Motor neuron (in vitro differentiated cells): ENCODE data around the gene RNF220. TPM values are rescaled to one million over a fixed set of nuclear protein-coding genes. Genes with fewer than 3 reads are reported as not detected.

ENCODE experiments used
- ATAC-seq, 8 experiments: fragments of 200-7000 bp; cut with Tn5 transposase; replicated peaks in 6 of 8; 2 replicates each; pipeline ENCODE4 v1.8.0; 2021; ENCODE audit warnings: mild to moderate bottlenecking in 8 of 8, moderate library complexity in 8 of 8
- H3K27ac ChIP-seq, 2 donors: fragments of 250-450 bp; sonication (Bioruptor Pico); 2 replicates each; pipeline ENCODE4 v1.9.0; 2021; ENCODE audit warnings: antibody characterized with exemption in 2 of 2, mild to moderate bottlenecking in 2 of 2, moderate library complexity in 1 of 2
- H3K4me1 ChIP-seq, 2 donors: fragments of 250-450 bp; sonication (Bioruptor Pico); replicated peaks in 1 of 2; 2 replicates each; pipeline ENCODE4 v1.6.1; 2021; ENCODE audit warnings: antibody characterized with exemption in 2 of 2, mild to moderate bottlenecking in 2 of 2, moderate library complexity in 1 of 2
- H3K4me3 ChIP-seq, 5 donors: fragments of 250-450 bp; sonication (Bioruptor Pico); 2 replicates each; pipeline ENCODE4 v1.9.0; 2021; ENCODE audit warnings: antibody characterized with exemption in 5 of 5, mild to moderate bottlenecking in 5 of 5, moderate library complexity in 4 of 5
- WGBS, 10 experiments: fragments of 450-650 bp; shearing (Covaris generic); methylation state at CpG; one replicate each; pipeline ENCODE4 v1.0.0; 2022; 5-methylcytosine and 5-hydroxymethylcytosine counted together
- in situ Hi-C, 9 experiments: fragments of 400-800 bp; cut with MboI; loops; one replicate each; pipeline ENCODE4 v1.15.0; 2021; ENCODE audit warnings: low sequenced_read_pairs in 9 of 9, low pct_unique_long_range_greater_than_20kb in 2 of 9; ENCODE audit not compliant: unreplicated experiment in 9 of 9
- total RNA-seq, 8 experiments: library from RNA; unstranded; fragments of 300-600 nt; gene quantifications; 2 replicates each; pipeline versions ENCODE4 v1.2.3 to v1.2.4, GENCODE V29; 2022

RNF220 gene
- total RNA-seq, 8 experiments from 2014 or later, result 47.3 to 134 (median 92.0) TPM

DNA sequence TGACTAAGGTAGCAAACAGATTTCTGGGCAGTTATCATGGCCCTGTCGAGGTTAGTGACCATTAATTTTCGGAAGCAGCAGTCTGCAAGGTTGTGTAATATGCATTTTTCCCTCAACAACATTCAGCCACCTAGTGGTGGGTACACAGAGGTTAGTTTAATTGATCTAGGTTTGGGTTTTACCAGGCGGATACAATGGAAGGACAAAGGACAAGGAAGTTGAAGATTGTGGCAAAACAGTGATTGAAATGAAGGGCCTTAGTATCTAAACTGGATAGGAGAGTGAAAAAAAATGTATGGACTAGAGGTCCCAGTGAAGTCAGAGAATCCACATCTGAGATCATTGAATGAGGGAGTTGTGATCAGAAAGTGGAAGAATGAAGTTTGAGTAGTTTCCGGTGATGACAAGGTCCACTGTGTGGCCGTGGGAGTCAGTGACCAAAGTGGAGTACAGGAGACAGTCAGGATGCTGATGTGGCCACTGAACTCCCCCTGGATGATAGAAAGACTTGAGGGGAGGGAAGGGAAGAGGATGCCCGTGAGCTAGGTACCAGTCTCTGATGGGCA, 272.2 kb downstream of the RNF220 start:
- in situ Hi-C loops, result no loop called here
- ATAC-seq, result no peak
- Histone ChIP-seq H3K27ac (no peak overlapping the region), H3K4me3 (no peak overlapping the region), H3K4me1 (peaks cover 21 to 29% of the 10 kb centered on the region in 2 donors)
- WGBS, 10 experiments, result 0 to 100% (median 58%) methylated on average over 1 to 6 of the region's 6 CpGs

GRCh38 chr1:44678120-44678519, 273.1 kb downstream of the RNF220 start:
- no peak for ATAC-seq
- peaks cover 13 to 26% of the 10 kb centered on the region in 2 donors for H3K4me1 ChIP-seq
- in situ Hi-C loops, result no loop called here
- H3K4me3 ChIP-seq, result no peak overlapping the region
- no peak overlapping the region for H3K27ac ChIP-seq
- WGBS, 10 experiments, result 56 to 100% (median 89%) methylated on average over 1 to 2 of the region's 2 CpGs; no CpG with 5 or more reads in 2 of the 10 experiments

DNA sequence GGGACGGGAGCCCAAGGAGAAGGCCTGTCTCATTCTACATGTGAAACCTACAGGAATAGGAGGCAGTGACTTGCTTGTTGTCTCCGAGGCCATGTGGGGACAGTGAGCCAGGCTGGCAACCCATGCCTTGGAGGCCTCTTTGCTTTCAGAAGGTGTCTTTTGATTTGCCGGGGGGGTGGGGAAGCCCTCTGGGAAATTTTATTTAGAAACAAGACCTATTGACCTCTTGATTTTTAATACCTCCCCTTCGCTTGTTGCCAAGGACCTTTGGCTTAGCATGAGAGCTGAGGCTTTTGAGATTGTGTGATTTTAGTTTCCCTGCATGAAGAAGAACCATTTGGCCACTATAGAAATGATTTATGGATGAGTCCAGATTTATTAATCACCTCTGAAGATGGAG, 273.6 kb downstream of the RNF220 start:
- H3K4me1 ChIP-seq, result peaks cover 8 to 22% of the 10 kb centered on the region in 2 donors
- ATAC-seq, result no peak
- WGBS, 10 experiments, result 20 to 100% (median 76%) methylated on average over 2 to 4 of the region's 4 CpGs; no CpG with 5 or more reads in 3 of the 10 experiments
- in situ Hi-C loops, result no loop called here
- no peak overlapping the region for H3K27ac ChIP-seq
- H3K4me3 ChIP-seq, result no peak overlapping the region

DNA sequence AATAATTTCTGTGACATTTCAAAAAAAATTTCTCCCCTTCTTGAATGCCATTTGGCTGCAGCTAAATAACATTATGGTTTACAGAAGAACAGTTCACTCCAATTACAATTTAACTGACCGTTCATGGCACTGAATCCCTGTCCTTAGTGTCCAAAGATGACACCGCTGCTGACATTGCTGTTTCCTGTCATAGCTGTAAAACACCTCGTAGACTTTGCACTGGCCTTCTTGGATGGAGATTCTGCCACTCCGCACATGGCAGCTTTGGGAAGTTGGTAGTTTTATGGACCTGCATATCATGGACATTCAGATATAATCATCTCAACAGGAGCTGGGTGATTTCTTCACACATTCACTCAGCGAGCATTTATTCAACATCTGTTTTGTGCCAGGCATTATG, 274.4 kb downstream of the RNF220 start:
- Histone ChIP-seq H3K4me3 (no peak overlapping the region), H3K4me1 (peaks cover 8 to 22% of the 10 kb centered on the region in 2 donors), H3K27ac (no peak overlapping the region)
- no peak for ATAC-seq
- in situ Hi-C loops, result no loop called here
- 75 to 100% (median 93%) methylated on average over 1 to 5 of the region's 5 CpGs for WGBS, 10 experiments

- H3K27ac ChIP-seq, result no peak overlapping the region
- peaks cover 0 to 13% of the 10 kb centered on the region in 2 donors for H3K4me1 ChIP-seq
- no peak overlapping the region for H3K4me3 ChIP-seq
- no peak for ATAC-seq
- in situ Hi-C loops, result no loop called here
- 29 to 92% (median 81%) methylated on average over 2 to 13 of the region's 14 CpGs; no CpG with 5 or more reads in 1 of the 10 experiments for WGBS, 10 experiments
Measured at GRCh38 chr1:44681905-44682882, 277.1 kb downstream of the RNF220 start.

DNA sequence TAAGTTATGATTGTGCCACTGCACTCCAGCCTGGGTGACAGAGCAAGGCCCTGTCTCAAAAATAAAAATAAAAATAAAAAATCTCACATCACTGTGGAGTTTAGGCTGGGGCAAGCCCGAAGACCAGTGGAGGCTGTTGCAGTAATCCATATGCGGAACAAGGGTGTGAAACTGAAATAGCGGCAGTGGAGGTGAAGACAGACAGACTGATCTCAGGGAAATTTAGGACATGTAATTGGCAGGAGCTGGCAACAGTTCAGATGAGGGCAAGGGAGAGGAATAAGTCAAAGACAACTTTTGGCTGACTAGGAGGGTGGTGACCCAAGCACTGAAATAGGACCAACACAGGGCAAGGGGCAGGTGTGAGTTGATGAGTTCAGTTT, 277.8 kb downstream of the RNF220 start:
- H3K27ac ChIP-seq, result no peak overlapping the region
- 80 to 100% (median 97%) methylated on average over 1 to 3 of the region's 3 CpGs; no CpG with 5 or more reads in 3 of the 10 experiments for WGBS, 10 experiments
- H3K4me1 ChIP-seq, result peaks cover 0 to 12% of the 10 kb centered on the region in 2 donors
- no peak overlapping the region for H3K4me3 ChIP-seq
- in situ Hi-C loops, result no loop called here
- no peak for ATAC-seq

DNA sequence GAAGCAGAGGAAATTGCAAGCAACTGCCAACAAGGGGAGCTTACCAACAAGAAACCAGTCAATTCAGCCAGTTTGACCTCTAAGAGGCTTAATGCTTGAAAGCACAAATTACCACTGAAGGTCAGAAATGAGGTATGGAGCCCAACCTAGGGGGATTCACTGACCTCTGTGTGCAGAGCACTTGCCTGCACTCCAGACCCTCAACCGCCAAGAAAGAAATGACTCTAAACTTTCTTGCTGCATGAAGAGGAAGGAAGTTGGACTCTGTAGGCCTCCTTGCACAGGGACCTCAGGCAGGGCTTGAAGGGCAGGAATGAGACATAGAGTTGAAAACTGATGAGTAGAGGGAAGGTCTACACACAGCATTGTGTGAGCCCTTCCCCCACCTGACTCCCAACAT, 279.5 kb downstream of the RNF220 start:
- in situ Hi-C loops, result no loop called here
- H3K27ac ChIP-seq, result no peak overlapping the region
- 80 to 100% (median 95%) methylated on average over 1 of the region's 1 CpG; no CpG with 5 or more reads in 6 of the 10 experiments for WGBS, 10 experiments
- no peak for ATAC-seq
- no peak overlapping the region for H3K4me3 ChIP-seq
- H3K4me1 ChIP-seq, result peaks cover 2 to 16% of the 10 kb centered on the region in 2 donors

- no peak overlapping the region for H3K4me3 ChIP-seq
- peaks cover 5 to 20% of the 10 kb centered on the region in 2 donors for H3K4me1 ChIP-seq
- in situ Hi-C loops, result no loop called here
- ATAC-seq, result no peak
- H3K27ac ChIP-seq, result no peak overlapping the region
- WGBS, 10 experiments, result 67 to 100% (median 93%) methylated on average over 1 to 4 of the region's 4 CpGs; no CpG with 5 or more reads in 2 of the 10 experiments
Measured at GRCh38 chr1:44685218-44685617, 280.2 kb downstream of the RNF220 start.

GRCh38 chr1:44685881-44686280, 280.8 kb downstream of the RNF220 start:
- Histone ChIP-seq H3K4me1 (peaks cover 5 to 20% of the 10 kb centered on the region in 2 donors), H3K27ac (no peak overlapping the region), H3K4me3 (no peak overlapping the region)
- in situ Hi-C loops, result no loop called here
- 14 to 94% (median 51%) methylated on average over 1 to 8 of the region's 8 CpGs; no CpG with 5 or more reads in 6 of the 10 experiments for WGBS, 10 experiments
- ATAC-seq, result no peak

DNA sequence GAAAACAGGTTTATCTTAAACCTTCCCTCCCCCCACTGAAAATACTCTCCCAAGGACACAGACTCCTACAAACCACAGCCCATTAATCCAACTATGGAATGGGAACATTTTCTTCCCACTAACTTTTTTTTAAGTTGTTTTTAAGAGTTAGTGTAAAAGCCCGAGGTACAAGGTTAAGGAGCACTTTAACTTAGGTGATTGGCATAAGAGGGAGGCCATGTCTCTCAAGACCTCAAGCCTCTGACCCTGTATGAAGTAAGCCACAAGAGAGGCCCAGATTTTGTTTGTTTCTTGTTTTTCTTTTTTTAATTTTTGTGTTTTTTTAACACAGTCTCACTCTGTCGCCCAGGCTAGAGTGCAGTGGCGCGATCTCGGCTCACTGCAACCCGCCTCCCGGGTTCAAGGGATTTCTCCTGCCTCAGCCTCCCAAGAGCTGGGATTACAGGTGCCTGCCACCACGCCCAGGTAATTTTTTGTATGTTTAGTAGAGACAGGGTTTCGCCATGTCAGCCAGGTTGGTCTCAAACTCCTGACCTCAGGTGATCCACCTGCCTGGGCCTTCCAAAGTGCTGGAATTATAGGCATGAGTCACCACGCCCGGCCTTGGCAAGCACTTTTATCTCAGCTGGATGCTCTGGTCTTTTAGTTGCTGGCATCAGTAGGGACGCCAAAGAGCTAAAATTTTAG, 283.8 kb downstream of the RNF220 start:
- no peak overlapping the region for H3K4me3 ChIP-seq
- peak overlapping the region in 1 of 2 donors; percentile 18 for H3K27ac ChIP-seq
- WGBS, 10 experiments, result 66 to 91% (median 82%) methylated on average over 4 to 12 of the region's 12 CpGs; no CpG with 5 or more reads in 2 of the 10 experiments
- no peak for ATAC-seq
- peaks cover 5 to 20% of the 10 kb centered on the region in 2 donors for H3K4me1 ChIP-seq
- in situ Hi-C loops, result no loop called here

DNA sequence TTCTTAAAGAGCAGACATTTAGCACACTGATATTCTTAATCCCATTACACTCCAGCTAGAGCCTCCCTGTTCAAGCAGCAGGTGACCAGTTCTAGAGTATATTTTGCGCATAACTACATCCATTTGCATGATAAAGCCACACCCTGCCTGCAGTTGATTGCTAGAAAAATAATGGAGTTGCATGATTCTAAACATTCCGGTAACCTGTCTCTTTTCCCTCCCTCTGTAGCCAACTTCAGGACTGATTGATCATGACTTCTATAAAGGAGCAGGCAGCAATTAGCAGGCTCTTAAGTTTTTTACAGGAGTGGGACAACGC, 284.4 kb downstream of the RNF220 start:
- no peak overlapping the region for H3K4me3 ChIP-seq
- H3K27ac ChIP-seq, result peak overlapping the region in 1 of 2 donors; percentile 21
- ATAC-seq, result peak in 6 of 8 experiments; percentile 52 to 95 (median 78)
- peaks cover 5 to 20% of the 10 kb centered on the region in 2 donors for H3K4me1 ChIP-seq
- in situ Hi-C loops, result no loop called here
- 31 to 94% (median 57%) methylated on average over 1 to 3 of the region's 3 CpGs; no CpG with 5 or more reads in 2 of the 10 experiments for WGBS, 10 experiments

GRCh38 chr1:44693159-44693558, 288.1 kb downstream of the RNF220 start:
- WGBS, 10 experiments, result 60 to 100% (median 86%) methylated on average over 1 to 2 of the region's 2 CpGs; no CpG with 5 or more reads in 3 of the 10 experiments
- Histone ChIP-seq H3K27ac (no peak overlapping the region), H3K4me3 (no peak overlapping the region), H3K4me1 (peaks cover 5 to 18% of the 10 kb centered on the region in 2 donors)
- ATAC-seq, result no peak
- in situ Hi-C loops, result no loop called here

GRCh38 chr1:44693900-44694299, 288.8 kb downstream of the RNF220 start:
- Histone ChIP-seq H3K4me1 (peaks cover 5 to 11% of the 10 kb centered on the region in 2 donors), H3K27ac (no peak overlapping the region), H3K4me3 (no peak overlapping the region)
- ATAC-seq, result no peak
- in situ Hi-C loops, result no loop called here
- 86 to 100% (median 96%) methylated on average over 2 to 3 of the region's 3 CpGs for WGBS, 10 experiments
